HG03135 (cell line): ENCODE results near the gene KAZN.
"Not testable (repeated sequence)": the region's sequence is repeated elsewhere in the genome, so short reads cannot be mapped to it uniquely, and the experiment has no call there.

Experiments
- ATAC-seq: cut with Tn5 transposase; IDR thresholded peaks from one replicate; pipeline ENCODE4 v1.9.1; 2021; ENCODE audit warnings: mild to moderate bottlenecking, moderate library complexity; ENCODE audit not compliant: unreplicated experiment

KAZN gene

DNA sequence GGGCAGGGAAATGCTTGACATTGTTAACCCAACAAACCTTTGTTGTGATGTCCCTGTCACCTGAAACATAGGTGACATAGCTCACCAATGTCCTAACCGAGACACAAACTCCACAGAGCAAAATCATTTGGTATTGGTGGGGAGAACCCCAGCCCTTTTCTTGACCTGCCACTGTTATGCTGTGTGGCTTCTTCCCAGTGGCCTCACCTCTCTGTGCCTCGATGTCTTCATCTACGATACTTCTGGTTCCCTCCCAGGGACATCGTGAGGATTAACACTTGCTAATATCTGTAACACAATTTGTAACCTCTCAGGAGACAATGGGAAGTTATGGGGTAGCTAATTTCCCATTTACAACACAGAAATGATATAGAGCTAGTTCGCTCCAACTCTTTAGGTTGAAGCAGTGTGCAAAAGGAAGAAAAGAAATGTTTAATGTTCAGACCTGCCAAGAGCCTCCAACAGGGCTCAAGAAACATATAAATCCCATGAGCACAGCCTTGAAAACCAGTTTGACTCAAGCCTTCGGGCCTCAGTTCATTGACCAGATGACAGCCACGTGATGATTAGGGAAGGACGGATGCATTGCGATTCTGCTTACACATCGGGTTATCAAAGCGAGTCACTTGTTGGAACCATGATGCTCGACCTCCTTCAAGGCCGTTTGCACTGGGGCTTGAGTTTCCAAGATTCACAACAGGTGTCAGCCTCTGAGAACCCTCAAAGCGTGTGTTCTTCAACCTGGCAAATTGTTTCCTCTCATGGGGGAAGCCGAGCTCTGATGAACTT is 517.3 kb downstream of the KAZN start:
- ATAC-seq: no peak

DNA sequence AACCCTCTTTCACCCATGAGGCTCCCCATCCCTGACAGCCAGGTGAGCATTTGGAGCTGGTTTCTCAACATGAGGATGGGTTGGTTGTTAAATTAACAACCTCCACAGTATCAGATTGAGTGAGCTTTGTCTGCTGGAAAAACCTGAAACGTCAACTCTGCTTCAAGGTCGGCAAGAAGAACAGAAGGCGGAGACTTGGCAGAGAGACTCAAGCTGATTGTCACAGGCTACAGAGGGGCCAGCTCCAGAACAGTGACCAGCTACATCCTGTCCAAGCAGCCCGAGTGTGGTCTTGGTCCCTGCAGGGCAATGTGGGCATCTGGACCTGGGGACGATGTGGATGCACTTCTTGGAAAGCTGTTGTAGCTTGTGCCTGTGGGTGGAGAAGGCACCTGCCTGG is 518.5 kb downstream of the KAZN start:
- ATAC-seq: no peak

DNA sequence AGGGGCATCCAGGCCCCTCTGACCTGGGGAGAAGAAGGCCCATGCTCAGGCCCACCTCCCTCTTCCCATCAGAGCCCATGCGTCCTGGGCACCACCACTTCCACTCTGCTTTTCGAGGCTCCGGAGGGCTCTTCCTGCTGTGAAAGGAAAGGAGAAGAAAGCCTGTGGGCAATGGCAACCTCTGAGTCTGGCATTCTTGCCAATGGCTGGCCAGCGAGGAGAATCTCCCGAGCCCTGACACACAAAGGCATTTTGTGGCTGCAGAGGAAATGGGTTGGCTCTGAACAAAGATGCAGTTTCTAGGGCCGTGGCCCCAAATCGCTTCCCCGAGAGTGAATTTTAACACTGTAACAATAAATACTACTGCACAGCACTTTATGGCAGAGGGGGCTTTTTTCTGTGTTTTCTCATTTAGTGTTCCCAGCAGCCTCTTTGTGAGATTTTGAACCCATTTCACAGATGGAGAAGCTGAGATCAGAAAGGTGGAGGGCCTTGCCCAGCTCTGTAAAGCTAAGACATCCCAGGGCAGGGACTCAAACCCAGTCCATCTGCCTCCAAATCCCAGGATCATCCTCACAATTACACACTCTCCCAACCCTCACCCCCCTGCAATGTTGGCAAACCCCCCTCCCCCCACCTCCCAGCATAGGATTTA is 519.3 kb downstream of the KAZN start:
- no peak for ATAC-seq

DNA sequence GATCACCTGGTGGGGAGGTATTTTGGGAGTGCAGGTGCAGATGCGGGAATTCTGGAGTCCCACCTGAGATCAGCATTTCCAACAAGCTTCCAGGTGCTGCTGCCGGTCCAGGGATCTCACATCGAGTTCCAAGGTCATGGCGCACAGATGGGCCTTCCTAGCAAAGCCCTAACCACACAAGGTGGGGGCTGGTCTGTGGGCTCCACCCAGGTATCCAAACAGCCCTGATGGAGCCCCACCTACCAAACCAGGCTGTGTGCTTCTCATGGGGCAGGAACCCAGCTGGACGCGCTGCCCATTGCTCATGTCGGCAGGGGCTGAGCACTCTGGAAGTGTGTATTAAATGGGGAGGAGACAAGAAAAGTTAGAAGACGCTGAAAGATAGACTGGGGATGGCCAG is 520.1 kb downstream of the KAZN start:
- ATAC-seq: no peak

DNA sequence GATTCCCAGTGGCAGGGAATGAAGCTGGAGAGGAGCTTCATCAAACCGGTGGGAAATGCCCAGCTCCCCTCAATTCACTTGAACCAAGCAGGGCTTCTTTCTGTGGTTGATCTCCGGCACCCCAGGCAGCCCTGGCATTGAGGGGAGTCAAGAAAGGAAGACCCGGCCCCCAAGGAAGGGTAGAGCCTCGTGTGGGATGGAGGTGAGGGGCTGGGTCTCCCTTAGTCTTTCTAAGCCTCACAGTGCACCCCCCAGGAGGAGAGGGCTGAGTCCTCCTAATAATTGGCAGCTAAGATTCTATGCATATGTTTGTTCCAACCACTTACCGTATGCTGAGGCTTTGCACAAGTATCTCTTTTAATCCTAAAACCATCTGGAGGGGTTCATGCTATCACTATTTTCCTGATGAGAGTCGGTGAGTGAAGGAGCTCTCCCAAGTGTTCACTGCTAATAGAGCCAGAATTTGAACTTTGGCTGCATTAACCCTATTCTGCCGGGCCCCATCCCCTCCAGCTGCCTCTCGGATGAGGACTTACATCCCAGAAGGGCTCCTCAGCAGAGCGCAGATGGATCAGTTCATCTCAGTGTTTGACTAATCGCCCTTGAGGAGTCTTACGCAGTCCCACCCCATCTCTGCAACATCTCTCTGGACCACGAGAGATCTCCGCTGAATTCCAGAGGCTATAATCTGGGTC is 521.9 kb downstream of the KAZN start:
- ATAC-seq: no peak

DNA sequence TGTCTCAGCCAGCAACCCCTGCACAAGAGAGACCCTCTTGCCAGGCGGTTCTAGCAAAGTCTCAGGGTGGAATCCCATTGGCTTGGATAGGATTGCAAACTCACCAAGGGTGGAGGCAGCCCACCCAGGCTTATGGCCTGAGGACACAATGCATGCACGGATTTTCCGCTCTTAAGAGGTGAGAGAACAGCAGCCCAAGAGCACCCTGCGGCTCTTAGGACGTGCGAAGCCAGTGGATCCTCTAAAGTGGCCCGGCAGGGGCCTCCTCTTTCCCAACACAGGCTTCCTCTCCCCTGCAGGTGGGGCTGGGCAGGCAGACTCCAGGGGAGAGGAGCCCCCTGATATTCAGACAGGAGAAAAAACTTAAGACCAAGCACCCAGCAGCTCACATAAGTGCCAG is 523.8 kb downstream of the KAZN start:
- no peak for ATAC-seq

DNA sequence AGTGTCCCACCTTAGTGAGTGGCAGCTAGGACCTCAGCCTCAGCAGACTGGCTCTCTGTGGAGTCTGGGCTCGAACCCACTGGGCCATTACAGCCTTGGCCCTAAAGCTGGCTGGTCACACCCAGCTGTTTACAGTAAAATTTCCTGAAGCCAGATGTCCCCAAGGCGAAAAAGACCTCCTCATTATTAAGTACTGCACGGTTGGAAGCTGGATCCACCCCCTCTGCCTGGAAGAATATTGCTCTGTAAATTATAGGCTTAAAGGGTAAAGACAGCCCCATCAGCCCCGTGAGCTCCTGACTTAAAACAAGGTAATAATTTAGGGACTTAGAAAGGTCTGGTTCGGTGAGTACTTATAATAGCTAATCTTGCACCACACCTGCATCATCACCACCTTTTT is 524.8 kb downstream of the KAZN start:
- ATAC-seq: no peak

DNA sequence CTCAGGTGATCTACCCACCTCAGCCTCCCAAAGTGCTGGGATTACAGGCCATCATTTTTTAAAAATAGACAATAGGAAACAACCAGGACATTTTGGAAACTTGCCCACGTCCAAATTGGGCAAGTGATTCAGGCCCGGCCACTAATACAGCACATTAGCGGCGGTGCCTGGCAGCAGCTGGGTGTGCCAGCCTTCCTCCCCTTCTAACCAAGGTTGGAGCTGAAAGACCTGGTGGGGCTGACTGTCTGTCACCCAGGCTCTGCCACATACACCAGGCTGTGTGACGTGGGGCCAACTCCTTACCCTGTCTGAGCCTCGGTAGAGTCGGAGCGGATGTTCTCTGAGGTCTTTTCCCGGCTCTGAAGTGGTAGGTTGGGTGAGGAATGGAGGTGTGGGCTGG is 525.4 kb downstream of the KAZN start:
- no peak for ATAC-seq

DNA sequence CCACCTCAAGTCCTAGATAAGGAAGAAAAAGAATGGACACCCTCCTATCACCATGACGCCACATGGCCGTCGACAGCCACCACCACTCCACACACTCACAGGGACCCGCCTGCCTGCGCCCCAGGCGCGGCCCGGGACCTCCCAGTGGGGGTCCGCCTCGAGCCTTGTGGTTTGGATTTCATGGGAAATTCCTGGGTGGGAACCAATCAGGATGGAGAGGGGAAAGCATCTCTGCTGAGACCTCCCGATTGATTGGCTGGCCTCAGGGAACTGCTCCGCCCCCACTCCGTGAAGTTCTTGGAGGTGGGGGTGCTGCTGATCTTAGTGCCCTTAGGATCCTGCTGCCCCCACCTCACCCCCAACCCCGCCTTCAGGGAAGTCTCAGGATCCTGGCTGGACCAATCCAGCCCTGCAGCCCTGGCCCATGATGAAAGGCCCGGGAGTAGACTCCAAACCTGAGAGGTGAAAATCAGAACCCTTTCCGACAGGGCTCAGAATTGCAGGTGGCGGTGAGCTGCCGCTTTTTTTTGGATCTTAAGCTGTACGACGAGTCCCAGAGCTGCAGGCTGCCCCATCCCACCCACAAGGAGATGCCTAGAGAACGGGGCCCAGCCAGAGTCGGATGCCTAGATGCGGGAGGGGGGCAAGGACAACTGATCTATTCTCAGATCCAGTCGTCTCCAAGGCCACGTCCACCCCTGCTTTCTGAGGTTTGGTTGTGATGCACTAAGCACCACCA is 526.0 kb downstream of the KAZN start:
- ATAC-seq: no peak

DNA sequence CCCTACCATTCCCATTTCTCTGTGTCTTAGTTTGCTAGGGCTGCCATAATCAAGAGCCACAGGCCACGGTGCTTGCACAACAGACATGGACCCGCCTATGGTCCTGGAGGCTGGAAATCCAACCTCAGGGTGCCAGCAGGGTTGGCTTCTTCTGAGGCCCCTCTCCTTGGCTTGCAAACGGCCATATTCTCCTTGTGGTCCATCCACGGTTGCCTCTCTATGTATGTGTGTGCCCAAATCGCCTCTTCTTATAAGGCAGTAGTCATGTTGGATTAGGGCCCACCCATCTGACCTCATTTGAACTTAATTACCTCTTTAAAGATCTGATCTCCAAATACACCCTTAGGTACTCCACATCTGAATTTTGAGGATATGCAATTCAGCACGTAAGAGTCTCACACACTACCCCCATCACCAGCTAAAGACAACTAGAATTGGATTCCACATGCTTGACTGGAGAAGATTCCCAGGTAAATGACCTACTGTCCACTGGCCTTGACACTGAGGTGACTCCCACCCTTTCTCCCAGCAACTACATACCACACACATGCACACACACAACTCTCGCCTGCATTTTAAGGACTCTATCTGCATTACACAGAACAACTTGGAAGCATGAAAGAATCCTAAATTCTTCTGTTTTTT is 526.7 kb downstream of the KAZN start:
- no peak for ATAC-seq

DNA sequence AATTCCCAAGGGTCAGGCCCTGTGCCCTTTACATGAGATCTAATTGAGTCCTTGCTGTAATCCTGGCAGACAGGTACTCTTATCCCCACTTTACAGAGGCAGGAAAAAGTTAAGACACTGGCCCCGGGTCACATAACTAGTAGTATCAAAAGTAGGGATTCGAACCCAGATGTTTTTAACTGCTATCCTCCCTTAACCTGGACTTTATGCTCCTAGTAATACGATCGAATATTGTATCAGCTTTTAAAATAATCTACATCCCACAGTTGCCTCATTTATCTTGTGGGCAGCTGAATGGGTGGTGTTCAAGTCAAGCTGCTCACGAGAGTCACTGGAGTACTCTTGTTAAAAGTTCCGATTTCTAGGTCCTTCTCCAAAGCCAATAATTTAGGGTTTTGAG is 529.6 kb downstream of the KAZN start:
- no peak for ATAC-seq

DNA sequence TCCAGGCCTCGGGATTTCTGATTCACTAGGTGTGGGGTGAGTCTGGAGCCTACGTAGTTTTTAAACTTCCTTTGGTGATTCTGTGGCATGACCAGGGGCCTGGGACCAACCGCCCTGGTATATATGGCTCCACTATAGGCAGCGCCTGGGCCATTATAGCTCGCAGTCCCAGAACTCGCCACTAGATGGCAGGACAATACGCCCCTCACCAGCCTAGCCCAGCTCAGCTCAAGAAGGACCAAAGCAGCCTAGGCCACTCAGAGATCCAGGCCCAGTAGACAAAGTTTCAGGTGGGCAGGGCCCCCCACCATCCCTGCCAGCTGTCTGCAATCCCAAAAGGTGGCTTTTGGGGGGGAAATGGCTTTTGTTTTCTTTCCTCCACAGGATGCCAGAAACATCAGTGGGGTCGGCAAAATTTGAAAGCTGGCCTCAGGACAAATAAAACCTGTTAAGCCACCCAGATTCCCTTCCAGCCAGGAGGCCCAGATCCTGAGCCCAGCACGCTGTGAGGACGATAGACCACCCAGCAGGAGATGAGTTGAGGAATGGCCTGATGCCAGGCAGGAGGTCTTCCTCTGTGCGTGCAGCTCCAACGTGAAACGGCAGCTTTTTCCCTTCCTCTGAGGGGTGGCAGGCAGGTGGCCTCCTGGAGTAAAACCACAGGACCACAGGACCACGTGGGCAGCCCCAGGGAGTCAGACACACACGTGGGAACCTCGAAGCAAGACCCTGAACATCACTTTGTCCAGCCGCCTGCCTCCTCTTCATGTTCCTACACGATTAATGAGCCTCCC is 530.2 kb downstream of the KAZN start:
- ATAC-seq: no peak

DNA sequence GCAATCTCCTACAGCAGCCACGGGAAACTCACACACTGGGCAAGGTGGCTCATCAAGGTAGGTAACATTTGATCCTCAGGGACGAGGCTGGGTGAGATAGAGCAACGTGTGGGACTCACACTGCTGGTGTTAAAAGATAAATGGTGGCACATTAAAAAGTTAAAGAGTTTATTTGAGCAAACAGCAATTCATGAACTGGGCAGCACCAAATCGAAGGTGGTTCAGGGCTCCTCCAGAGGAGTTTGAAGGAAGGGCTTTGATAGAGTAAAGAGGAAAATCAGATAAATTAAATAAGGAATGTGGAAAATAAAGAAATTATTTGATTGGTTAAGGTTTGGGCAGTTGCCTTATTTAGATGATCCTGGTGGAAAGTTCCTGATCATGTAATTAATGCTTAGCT is 531.5 kb downstream of the KAZN start:
- ATAC-seq: no peak

DNA sequence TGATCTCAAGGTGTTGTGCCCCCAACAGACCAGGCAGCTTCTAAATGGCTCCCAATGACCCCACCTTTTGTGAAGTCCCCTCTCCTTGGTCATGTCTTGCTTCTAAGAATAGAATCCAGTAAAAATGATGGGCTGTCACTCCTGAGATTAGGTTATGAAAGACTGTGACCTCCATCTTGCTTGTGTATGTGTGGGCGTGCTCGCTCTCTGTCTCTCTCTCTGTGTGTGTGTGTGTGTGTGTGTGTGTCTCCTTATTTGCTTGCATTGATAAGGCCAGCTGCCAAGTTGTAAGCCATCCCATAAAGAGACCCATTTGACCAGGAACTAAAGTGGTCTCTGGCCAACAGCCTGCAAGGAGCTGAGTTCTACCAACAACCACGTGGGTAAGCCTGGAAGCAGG is 532.1 kb downstream of the KAZN start:
- no peak for ATAC-seq

DNA sequence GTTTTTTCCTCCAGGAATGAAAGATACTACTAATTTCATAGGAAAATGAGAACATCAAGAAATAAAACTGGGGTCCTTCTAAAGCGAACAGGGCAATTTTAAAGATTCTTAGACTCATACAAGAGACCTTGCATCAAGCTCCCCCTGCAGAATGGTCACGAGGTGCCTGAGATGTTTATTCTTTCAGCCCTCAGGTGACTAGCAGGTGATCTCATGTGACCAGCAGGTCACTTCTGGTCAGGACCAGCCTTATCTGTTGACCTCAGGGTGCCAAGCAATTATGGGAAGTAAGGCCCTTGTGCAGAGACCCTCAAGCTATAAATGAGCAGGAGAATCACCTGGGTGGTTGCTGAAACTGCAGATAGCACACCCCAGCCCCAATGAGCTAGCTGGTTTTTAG is 534.5 kb downstream of the KAZN start:
- no peak for ATAC-seq

DNA sequence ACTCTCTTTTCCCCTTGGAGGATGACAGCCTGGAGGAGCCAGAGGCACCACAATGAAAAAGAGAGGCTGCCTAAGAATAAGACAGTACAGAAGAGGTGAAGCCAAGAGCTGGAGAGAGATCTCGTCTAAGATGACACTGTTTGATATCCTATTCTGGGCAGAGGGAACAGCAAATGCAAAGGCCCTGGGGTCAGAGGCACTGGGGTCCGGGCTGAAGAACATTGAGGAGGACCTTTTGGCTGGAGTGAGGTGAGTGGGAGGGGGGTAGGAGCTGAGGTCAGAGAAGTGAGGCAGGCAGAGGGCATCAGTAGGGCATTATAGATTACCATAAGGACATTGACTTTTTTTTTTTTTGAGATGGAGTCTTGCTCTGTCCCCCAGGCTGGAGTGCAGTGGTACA is 535.8 kb downstream of the KAZN start:
- ATAC-seq: no peak

DNA sequence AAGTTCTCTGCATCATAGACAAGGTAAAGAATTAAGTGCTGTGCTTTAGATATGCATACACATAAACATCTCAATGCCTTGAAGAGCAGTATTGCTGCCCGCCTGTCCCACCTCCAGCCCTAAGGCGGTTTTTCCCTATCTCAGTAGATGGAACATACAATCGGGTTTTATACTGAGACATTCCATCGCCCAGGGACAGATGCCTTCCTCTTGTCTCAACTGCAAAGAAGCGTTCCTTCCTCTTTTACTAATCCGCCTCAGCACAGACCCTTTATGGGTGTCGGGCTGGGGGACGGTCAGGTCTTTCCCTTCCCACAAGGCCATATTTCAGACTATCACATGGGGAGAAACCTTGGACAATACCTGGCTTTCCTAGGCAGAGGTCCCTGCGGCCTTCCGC is 537.1 kb downstream of the KAZN start:
- ATAC-seq: not testable (repeated sequence)

DNA sequence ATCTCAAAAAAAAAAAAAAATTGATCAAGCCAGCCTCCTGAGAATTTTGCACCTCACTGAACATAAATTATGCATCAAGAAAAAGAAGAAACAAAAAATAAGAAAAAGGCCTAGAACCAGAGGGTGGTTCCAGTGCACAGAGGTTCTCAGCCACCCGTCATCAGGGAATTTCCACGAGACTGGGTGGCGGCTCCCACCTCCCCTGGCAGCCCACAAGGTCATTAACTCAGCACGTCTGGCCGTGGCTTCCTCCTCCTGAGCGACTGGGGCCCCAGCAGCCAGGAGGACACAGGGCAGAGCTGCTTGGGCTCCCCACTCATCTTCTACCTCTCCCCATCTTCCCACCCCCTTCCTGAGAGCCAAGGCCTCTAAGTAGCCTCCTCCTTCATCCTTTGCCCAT is 539.3 kb downstream of the KAZN start:
- no peak for ATAC-seq

DNA sequence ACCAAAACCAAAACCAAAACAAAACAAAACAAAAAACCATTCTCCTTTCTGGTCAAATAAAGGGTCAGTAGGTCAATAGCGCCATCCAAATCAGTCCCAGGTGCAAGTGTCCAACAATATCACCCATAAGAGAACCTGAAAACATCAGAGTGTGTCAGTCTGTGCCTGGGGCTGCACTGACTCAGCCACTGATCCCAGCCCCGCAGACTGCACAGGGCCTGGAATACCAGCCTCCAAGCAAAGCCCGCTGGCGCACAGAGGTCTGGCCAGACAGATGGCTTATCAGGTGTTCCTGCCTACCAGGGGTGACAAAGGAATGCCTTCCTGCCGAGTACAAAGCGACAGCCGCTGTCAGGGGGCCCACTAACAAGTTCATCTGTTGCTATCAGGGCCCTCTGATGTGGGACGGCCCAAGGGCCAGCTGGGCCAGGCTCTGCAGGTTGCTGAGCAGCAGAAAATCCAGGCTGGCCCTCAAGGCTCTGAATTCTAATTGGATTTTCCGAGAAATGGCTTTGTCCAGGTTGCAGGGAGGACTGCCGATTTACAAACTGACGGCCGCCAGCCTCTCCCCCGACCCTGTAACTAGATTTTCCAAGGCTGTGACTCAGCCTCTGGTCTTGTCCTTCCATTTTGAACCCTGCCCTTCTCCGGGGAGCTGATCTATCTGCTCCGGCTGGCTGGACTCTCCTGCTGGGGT is 541.3 kb downstream of the KAZN start:
- no peak for ATAC-seq
